Activated CD8-positive, alpha-beta memory T cell treated with anti-CD3 and anti-CD28 coated beads, Interleukin-2, amount 50 U/mL, for 1 hour (primary cell): ENCODE data around the gene ZNF276.
"Not testable (repeated sequence)": the region's sequence is repeated elsewhere in the genome, so short reads cannot be mapped to it uniquely, and the experiment has no call there.

Source experiments
- DNase-seq: peaks from one replicate; pipeline ENCODE4 v3.0.0-alpha.2; 2020; ENCODE audit errors: extremely low read depth

ZNF276 gene

DNA sequence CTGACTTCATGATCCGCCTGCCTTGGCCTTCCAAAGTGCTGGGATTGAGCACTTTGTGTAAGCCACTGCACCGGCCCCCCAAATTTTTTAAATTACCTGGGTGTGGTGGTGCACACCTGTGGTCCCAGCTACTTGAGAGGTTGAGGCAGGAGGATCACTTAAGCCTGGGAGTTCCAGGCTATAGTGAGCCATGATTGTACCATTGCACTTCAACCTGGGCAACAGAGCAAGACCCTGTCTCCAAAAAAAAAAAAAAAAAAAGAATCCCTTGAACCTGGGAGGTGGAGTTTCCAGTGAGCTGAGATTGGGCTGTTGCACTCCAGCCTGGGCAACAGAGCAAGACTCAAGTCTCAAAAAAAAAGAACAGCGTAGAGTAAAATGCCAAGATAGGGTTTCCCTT, 15.2 kb downstream of the ZNF276 start:
- DNase-seq = no peak

DNA sequence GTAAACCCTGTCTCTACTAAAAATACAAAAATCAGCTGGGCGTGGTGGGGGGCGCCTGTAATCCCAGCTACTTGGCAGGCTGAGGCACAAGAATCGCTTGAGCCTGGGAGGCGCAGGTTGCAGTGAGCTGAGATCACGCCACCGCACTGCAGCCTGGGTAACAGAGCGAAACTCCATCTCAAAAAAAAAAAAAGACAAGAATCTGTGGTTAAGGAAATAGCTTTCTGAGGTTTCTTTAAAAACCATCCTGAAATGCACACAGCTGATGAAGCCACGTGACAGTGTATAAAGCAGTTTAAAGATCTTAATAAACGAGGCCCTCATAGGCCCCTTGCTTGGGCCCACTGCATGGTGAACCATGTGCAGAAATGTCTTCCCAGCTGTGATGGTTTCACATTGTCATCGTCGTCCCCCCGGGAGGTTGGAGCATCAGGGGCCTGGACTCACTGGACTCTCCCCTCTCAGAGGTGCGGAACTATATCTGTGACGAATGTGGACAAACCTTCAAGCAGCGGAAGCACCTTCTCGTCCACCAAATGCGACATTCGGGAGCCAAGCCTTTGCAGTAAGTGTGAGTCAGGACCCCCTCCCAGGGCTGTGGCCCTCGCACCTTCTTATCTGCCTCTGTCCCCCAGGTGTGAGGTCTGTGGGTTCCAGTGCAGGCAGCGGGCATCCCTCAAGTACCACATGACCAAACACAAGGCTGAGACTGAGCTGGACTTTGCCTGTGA, 16.2 kb downstream of the ZNF276 start:
- DNase-seq = no peak

DNA sequence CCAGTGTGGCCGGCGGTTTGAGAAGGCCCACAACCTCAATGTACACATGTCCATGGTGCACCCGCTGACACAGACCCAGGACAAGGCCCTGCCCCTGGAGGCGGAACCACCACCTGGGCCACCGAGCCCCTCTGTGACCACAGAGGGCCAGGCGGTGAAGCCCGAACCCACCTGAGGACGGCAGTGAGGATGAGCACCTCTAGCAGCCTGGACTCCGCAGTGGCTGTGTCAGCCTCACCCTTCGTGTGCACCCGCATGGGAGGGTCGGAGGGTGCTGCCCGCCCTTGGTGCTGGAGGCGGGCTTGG, 16.7 kb downstream of the ZNF276 start:
- DNase-seq = no peak

DNA sequence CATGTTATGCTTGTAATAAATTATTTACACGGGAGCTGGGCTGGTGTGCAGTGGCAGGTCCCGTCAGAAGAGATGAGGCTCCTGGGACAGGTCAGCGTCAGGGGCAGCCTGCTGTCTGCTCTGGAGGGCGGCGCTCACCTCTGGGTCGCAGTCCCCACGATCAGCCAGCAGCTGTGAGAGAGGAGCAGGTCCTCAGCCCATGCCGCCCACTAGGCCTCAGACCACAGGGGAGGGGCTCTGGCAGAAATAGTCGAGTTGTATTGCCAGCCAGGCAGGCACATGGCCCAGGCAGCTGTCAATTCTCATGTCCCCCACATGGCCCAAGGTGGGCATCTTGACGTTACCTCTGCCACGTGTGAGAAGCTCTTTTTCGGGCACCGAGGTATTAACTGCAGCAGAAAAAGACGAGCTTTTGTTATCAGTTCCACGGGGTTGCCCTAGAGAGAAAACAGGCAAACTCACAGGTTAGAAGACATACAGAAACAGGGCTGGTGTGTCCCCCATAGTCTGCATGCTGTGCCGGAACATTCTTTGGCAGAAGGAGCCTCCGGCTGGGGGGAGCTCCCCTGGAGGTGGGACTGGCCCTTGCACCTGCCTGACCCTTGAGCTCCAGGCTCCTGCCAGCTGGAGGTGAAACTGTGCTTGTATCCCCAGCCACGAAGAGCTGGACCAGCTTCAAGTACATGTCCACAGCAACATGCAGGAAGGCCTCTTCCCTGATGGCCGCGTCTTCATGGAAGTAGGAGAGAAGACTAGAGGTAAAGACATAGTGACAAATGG, 17.4 kb downstream of the ZNF276 start:
- no peak for DNase-seq

DNA sequence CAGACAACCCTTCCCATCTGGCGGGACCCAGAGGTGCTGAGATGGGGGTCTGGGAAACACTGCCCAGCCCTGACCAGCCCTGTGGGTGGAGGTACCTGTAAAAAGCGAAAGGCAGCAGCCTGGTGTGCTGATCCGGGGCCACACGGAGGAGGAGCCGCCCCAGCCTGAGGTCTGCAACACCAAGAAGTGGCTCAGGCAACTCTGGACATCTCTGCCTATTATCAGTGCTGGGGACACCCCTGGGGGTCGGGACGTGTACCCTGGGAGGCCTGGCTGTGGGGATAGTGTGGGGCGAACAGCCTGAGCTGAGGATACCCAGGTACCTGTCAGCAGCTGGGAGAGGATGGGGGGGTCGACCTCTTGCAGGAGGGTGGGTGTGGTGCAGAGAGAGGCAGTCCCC, 18.0 kb downstream of the ZNF276 start:
- no peak for DNase-seq

DNA sequence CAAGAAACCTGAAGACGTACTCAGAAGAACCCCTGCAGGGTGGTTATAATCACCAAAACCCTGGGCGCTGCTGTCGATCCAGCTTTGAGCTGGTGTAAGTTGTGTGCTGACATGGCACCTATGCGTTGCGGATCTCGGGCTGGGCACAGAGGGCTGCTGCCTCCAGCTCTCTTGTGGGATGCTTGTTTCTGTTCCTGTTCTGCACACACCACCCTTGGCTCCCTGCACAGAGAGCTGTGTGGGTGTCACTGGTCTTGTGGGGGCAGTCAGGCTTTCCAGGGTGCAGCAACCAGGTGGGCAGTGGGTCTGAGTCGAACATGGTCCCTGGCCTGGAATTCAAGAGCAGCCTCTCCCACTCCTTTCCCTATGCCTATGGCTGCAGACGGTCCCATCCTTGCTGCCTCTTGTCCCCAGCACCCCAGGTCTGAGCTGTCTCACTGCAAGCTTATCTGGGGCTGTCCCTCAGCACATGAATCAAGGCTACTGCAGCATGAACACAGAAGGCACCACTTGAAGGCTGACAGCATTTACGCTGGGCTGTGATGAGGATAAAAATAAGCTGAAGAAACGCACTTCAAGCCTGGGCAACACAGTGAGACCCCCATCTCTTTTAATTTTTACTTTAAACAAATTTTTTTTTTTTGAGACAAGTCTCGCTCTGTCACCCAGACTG, 20.1 kb downstream of the ZNF276 start:
- DNase-seq = no peak

DNA sequence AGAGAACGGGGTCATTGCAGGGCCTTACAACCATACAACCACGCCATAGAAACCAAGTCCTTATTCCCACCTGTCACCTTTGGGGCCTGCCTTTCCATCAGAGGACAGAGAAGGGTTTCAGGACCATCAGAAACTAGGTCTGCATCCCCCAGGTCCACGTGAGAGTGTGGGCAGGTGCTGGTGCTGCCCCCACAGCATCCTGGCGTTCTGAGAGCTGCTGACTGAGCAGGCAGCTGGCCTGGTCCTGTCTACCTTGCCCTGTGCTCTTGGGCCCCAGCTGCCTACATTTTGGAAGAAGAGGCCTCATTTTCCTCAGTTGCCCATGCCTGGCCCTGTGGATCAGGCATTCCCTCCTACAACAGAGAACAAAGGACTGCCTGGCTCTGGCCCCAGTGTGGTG, 21.6 kb downstream of the ZNF276 start:
- no peak for DNase-seq

DNA sequence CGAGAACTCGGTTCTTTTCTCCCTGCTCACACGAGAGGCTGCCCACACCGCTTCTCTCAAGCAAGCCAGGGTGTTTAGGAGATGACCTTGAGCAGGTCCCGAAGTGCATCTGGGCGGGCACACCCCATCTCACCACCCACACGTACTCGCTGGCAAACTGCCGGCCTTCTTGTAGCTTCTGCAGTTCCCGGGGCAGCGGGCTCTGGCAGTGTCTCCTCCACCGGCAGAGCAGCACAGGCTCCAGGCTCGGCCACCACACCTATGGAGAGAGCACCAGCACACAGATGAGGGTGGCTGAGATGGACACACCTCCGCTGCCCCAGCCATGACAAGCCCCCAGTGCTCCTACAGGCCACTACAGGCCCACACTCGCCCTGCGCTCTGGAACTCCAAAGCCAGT, 23.5 kb downstream of the ZNF276 start:
- no peak for DNase-seq

DNA sequence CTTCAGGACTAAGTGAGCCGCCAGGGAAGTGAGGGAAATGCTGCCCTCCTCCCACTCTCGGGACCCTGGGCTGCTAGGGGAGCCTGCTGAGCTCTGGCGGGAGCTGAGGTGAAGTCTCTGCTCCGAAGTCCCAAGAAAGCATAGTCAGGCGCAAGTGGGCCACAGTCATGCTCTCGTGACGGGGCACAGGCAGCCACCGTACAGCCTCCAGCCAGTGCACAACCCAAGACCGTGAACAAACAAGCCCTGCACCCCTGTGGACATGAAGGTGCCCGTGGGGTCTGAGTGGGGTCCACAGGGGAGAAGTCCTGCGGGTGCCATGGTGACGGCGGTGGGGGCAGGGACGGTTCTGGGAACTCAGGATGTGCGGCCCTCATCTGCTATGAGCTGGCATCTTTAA, 24.7 kb downstream of the ZNF276 start:
- DNase-seq = no peak

DNA sequence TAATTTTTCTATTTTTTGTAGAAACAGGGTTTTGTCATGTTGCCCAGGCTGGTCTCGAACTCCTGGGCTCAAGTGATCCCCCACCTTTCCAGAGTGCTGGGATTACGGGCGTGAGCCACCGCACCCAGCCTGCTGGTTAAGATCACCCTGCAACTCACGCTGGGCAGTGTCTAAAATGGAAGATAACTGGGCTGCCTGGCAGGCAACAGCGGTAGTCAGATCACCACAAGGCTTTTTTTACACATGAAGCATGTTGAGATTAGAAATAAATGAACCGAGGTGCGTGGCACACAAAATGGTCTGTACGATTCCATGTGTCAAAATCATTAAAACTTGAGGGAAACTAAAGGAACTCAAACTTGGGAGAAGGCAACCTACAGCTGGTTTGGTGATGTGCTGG, 26.7 kb downstream of the ZNF276 start:
- DNase-seq = no peak

DNA sequence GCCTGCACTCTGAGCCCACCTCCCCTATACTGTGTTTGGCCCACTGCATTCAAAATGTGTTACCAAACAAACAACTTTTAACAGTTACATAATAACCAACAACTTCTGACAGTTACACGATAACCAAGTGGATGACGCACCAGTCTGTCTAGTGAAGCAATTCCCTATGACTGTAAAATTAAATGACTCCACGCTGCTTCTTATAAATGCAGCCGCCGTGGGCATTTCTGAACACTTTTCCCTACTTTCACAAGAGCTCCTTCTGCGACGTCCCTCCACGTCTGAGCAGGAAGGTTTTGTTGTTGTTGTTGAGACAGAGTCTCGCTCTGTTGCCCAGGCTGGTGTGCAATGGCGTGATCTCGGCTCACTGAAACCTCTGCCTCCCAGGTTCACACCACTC, 27.6 kb downstream of the ZNF276 start:
- DNase-seq = no peak

DNA sequence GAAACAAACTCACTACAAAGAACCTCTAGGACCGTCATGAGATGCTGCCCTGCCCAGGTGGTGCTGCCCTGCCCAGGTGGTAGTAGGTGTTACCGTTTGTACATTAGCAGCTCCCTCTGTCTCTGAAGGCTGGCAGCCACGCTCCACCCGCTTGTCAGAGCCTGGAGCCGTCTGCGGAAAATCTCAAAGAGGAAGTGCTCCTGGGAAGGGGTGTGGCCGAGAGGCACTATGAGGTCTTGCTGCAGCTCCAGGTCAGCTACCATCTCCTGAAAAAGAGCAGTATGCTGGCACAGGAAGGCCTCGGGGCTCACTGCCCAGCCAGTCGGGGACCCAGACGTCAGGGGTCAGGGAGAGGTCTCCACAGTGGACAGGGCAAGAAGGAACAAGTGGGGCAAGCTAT, 28.3 kb downstream of the ZNF276 start:
- no peak for DNase-seq

DNA sequence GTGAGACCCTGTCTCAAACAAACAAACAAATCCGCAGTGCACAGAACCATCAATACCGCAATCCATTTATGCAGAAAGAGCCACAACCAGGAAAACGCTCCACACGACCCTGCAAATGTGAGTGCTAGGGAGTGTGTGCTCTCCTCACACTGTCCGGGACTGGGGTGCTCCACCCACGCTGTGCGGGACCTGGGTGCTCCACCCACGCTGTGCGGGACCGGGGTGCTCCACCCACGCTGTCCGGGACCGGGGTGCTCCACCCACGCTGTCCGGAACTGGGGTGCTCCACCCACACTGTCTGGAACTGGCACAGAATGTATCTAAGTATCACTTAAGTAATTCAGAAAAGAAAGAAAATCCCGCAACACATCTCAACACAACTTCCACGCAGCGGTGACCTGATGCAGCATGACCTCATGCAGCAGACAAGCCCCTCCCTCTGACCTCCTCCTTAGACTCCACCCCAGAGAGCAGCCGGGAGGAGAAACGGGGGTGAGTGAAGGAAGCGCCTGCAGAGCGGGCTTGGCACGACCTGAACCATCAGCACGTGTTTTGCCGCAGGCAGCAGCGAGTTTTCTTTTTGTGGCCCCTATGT, 38.5 kb downstream of the ZNF276 start:
- DNase-seq = no peak

DNA sequence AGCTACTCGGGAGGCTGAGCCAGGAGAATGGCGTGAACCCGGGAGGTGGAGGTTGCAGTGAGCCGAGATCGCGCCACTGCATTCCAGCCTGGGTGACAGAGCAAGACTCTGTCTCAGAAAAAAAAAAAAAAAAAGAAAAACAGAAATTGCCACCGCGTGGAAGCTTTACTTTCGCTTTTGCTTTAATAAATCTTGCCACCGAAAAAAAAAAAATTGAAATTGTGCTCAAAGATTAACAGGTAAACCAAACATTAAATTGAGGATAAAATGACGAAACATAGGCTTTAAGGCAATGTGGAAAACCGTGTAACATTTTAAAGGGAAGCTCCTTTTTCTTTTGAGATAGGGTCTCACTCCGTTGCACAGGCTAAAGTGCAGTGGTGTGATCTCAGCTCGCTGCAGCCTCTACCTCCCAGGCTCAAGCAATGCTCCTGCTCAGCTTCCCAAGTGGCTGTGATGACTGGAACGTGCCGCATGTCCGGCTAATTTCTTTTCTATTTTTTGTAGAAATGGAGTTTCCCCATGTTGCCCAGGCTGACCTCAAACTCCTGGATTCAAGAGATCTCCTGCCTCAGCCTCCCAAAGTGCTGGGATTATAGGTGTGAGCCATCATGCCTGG, 40.1 kb downstream of the ZNF276 start:
- no peak for DNase-seq

DNA sequence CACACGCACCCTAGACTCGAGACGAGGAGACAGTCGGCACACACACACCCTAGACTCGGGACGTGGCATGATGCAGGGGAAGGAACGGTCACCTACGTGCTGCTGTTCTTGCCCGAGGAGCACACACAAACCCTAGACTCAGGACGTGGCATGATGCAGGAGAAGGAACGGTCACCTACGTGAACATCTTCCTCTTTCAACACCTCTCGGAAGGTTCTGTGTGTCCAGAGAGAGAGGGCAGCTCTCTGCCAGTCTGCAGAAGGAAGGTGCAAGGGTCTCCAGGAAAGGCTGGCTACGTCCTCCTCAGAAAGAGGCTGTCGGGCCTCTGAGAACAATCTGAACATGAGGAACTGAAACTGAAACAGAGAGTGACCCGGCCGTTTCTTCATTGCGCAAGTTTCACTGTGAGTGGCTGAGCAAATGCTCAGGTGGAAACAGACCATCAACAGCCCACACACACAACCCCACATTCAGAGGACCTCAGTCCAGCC, 43.4 kb downstream of the ZNF276 start:
- DNase-seq = no peak

DNA sequence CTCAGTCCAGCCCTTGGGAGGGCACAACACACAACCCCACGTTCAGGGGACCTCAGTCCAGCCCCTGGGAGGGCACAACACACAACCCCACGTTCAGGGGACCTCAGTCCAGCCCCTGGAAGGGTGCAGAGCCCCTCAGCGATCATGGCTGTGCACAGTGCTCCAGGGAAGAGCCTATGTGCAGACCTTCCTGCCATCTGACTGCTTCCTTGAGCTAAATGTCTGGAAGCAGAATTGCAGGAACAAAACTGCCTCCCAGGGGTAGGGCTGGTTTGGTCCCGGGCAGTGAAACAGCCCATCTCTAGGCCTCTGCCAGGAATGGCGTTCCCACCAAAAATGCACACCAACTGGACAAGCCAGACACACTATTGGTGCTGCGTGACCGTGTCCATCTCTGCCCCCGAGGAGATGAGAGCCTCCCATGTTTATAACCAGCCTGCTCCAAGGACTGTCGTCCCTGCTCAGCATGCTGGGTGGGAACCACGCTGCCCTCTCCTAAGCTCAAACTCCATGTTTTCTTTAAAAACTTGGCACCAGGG, 44.0 kb downstream of the ZNF276 start:
- DNase-seq = no peak

DNA sequence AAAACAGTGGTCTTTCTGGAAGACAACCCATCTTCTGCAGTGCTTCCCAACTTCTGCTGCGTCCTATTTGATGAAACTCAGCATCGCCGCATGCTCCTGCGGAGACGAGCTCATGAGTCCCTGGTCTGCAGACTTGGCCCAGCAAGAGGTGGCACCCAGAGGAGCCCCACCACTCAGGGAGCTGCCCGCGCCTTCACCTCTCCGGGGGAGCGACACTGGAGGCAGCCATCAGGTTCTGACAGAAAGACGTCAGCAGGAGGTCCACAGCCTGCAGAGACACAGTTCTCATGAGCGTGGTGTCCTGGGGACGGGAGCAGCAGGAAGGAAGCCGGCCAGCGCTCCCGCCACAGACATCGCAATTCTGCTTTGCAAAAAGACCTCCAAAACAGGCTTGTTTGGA, 49.0 kb downstream of the ZNF276 start:
- no peak for DNase-seq

DNA sequence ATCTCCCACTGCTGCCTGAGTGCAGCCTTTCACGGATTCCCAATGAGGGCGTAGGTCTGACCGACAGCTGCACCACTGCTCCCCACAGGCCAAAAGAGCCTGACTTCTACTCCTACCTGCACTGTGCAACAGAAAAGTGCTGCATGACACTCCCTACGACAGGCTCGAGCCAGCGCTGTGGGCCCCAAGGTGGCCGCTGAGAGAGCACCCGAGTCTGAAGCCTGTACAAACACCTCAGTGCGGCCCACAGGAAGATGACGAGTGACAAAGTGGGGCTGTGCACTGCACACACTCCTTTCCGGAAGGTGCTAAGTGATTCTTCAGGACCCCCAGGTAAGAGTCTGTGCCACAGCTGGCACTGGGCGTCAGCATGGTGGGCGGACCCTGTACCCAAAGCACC, 53.9 kb downstream of the ZNF276 start:
- no peak for DNase-seq

DNA sequence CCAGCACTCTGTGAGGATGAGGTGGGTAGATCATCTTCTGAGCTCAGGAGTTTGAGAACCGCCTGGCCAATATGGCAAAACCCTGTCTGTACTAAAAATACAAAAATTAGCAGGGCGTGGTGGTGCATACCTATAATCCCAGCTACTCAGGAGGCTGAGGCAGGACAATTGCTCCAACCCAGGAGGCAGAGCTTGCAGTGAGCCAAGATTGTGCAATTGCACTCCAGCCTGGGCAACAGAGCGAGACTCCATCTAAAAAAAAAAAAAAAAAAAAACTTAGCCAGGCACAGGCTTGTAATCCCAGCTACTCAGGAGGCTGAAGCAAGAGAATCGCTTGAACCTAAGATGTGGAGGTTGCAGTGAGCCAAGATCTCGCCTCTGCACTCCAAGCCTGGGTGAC, 56.9 kb downstream of the ZNF276 start:
- DNase-seq = not testable (repeated sequence)

DNA sequence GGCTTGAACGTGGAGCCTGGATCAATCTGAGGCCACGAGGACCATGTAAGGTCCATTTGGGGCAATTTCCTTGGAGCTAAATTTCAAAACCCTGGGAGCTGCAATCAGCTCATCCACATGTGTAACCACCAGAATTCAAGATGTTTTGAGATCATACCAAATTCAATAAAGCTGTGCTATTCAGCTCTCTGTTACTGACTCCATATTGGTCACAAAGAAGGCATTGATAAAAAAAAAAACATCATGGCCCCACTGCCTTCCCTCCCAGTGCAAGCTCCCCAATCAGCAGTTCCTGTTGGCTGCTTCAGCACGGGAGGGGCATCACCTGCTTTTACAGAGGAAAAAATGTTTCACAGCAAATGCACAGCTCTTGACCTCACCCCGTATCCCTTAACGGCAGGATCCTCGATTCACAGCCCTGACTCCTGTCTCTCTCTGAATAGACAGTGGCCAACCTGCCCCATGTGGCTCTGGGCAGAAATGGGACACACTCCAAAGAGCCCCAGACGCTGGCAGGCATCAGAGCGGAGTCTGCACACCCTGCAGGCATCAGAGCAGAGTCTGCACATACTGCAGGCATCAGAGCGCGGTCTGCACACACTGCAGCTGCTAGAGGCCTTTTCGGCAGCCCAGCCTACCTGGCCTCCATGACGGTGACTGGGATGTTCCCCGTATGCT, 58.0 kb downstream of the ZNF276 start:
- no peak for DNase-seq

DNA sequence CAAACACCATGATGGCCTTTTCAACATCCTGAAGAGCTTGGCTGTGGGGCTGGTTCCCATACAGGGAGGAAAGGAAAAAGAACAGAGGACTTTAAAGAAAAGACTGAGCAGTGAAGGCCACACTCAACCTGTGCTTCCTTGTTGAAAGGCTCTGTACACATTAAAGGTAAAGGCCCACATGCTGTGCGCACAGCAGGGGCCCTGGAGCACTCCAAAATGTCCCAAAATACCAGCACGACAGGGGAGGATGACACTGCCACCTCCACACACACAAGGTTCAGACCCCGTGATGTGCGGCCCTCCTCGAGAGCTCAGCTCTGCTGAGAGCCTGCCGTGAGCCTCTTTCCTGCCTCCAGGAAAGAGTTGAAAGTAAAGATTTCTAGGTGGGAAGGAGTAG, 58.6 kb downstream of the ZNF276 start:
- DNase-seq = no peak
